ENCODE measurements around the gene FUBP1.

FUBP1 gene

GRCh38 chr1:77948841-77949424 is 29.9 kb downstream of the FUBP1 start:
- H3K9ac ChIP-seq: no peak overlapping the region
- H3K36me3 ChIP-seq: peaks cover 93 to 100% (median 97%) of the 10 kb centered on the region in 11 experiments
- TF ChIP-seq Cebpa-rat (IDR thresholded peaks at IDR 0.05): no peak
- H3K27me3 ChIP-seq: no peaks in the 10 kb centered on the region
- peaks cover 51 to 96% (median 81%) of the 10 kb centered on the region in 11 experiments for H4K20me1 ChIP-seq
- H3K4me3 ChIP-seq: no peak overlapping the region; a peak in 1 of 20 replicates
- H3K9me3 ChIP-seq (replicated peaks in 1 of 11): no peaks in the 10 kb centered on the region
- no peak overlapping the region for H3K27ac ChIP-seq
- H3K4me1 ChIP-seq: peaks cover 28 to 49% (median 40%) of the 10 kb centered on the region in 10 experiments
- peak overlapping the region in 4 of 11 experiments; percentile 6 to 65 (median 28); a peak in 7 of 22 replicates for H3K4me2 ChIP-seq

DNA sequence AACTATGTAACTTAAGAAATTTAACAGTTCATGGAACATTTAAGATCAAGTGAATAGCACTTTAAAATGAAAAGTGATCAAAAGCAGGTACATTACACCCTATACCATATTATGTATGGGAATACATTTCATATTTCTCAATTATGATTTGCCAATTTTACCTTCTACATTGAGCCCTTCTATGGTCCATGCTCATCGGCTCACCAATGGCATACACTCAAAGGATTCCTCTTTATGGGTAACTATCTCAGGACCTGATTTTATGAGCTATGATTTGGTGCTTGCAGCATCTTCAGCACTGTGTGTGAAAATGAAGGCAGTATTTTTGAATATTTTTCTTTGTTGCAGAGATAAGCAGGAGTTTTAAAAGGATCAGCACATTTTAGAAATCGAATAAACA is 33.5 kb downstream of the FUBP1 start:
- Histone ChIP-seq H3K4me2 (no peak overlapping the region), H3K9me3 (replicated peaks in 1 of 11) (no peaks in the 10 kb centered on the region), H3K27ac (no peak overlapping the region), H3K36me3 (peaks cover 85 to 100% (median 93%) of the 10 kb centered on the region in 11 experiments), H4K20me1 (peaks cover 22 to 75% (median 45%) of the 10 kb centered on the region in 11 experiments; a peak in 21 of 22 replicates), H3K9ac (no peak overlapping the region), H3K4me1 (peaks cover 4 to 20% (median 11%) of the 10 kb centered on the region in 10 experiments), H3K4me3 (no peak overlapping the region), H3K27me3 (no peaks in the 10 kb centered on the region)
- TF ChIP-seq Cebpa-rat (IDR thresholded peaks at IDR 0.05): no peak

DNA sequence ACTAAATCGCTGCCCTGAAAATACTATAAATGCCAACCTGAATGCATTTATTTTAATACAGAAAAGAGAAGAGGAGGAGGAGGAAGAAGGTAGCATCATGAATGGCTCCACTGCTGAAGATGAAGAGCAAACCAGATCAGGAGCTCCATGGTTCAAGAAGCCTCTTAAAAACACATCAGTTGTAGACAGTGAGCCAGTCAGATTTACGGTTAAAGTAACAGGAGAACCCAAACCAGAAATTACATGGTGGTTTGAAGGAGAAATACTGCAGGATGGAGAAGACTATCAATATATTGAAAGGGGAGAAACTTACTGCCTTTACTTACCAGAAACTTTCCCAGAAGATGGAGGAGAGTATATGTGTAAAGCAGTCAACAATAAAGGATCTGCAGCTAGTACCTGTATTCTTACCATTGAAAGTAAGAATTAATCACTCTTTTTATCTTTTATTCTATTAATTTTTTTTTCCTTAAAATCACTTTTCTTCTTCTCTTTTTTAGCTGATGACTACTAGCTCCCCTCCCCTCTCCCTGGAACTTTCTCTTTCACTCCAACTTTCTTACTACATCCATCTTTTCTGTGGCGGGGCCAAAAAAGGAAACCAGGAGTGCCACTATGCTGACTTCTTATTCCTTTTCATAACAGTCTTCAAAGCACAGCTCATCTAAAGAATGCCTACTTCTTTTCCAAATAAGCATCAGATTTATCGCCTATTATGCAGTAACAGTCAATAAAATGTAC is 36.3 kb downstream of the FUBP1 start:
- Histone ChIP-seq H3K9me3 (replicated peaks in 1 of 11) (no peaks in the 10 kb centered on the region), H3K36me3 (peaks cover 60 to 75% (median 65%) of the 10 kb centered on the region in 11 experiments), H4K20me1 (peaks cover 6 to 47% (median 19%) of the 10 kb centered on the region in 11 experiments; a peak in 17 of 22 replicates), H3K9ac (no peak overlapping the region), H3K4me1 (no peaks in the 10 kb centered on the region), H3K4me2 (no peak overlapping the region), H3K4me3 (no peak overlapping the region), H3K27me3 (no peaks in the 10 kb centered on the region), H3K27ac (no peak overlapping the region)
- TF ChIP-seq Cebpa-rat (IDR thresholded peaks at IDR 0.05): no peak

DNA sequence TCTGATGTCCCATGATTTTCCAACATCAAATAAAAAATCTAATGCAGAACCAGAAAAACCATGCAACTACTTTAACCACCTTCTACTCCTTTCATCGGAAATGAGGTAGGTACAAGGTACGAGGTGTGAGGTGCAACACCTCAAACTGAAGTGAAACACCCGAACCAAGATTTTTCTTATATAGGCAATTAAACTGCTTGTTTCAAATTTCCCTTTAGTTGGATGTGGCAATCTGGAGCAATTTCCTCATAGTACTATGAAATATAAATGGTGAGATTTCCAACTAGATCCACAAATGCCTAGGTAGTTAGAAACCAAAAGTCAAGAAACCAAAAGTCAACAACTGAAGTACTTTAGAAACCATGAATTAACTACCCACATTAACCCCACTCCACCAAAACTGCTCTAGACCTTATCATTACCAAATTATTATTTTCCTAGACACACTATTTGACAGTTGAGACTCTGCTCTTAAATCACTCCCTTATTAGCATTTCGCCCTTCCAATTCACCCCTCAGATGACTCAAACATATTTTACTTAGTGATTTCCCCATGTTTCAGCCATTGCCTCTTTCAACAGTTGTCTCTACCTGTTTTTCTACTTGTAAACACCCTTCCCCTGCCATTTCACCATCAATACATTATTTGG is 37.8 kb downstream of the FUBP1 start:
- no peak overlapping the region for H3K4me3 ChIP-seq
- H3K9ac ChIP-seq: no peak overlapping the region
- no peak overlapping the region for H3K27ac ChIP-seq
- H3K27me3 ChIP-seq: no peaks in the 10 kb centered on the region
- no peaks in the 10 kb centered on the region for H3K4me1 ChIP-seq
- H3K36me3 ChIP-seq: peaks cover 44 to 59% (median 50%) of the 10 kb centered on the region in 11 experiments; a peak in 21 of 22 replicates
- H3K9me3 ChIP-seq (replicated peaks in 1 of 11): no peaks in the 10 kb centered on the region
- TF ChIP-seq Cebpa-rat (IDR thresholded peaks at IDR 0.05): no peak
- H3K4me2 ChIP-seq: no peak overlapping the region
- H4K20me1 ChIP-seq: peaks cover 0 to 32% (median 6%) of the 10 kb centered on the region in 11 experiments; a peak in 7 of 22 replicates

GRCh38 chr1:77938651-77939050 is 40.2 kb downstream of the FUBP1 start:
- no peak overlapping the region for H3K4me2 ChIP-seq
- TF ChIP-seq Cebpa-rat (IDR thresholded peaks at IDR 0.05): no peak

DNA sequence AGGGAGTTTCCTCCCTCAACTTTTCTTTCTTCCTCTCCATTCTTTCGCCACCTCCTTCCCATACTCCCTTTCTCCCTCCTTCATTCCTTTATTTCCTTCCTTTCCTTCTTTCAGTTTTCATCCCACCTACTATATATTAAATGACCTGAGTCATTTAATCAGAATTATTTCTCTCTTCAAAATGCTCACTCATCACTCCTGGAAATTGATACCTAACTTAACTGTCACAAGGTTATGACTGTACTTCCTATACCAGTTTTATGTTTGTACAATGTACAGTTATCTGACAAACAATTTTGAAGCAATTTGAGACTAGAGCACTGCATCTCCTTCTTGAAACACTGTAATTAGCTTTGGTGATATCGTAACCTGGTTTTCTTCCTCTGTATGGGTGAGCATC is 49.1 kb downstream of the FUBP1 start:
- Histone ChIP-seq H4K20me1 (no peaks in the 10 kb centered on the region), H3K36me3 (no peaks in the 10 kb centered on the region), H3K4me1 (peaks cover 0 to 28% (median 6%) of the 10 kb centered on the region in 10 experiments; a peak in 13 of 20 replicates)

More at GRCh38 chr1:77938651-77939050, 40.2 kb downstream of the FUBP1 start:
- Histone ChIP-seq H4K20me1 (peaks cover 0 to 16% (median 0%) of the 10 kb centered on the region in 11 experiments; a peak in 4 of 22 replicates), H3K4me3 (no peak overlapping the region), H3K9me3 (replicated peaks in 1 of 11) (no peaks in the 10 kb centered on the region), H3K27me3 (no peaks in the 10 kb centered on the region), H3K36me3 (peaks cover 20 to 36% (median 30%) of the 10 kb centered on the region in 11 experiments; a peak in 21 of 22 replicates), H3K9ac (no peak overlapping the region), H3K27ac (no peak overlapping the region), H3K4me1 (no peaks in the 10 kb centered on the region)

DNA sequence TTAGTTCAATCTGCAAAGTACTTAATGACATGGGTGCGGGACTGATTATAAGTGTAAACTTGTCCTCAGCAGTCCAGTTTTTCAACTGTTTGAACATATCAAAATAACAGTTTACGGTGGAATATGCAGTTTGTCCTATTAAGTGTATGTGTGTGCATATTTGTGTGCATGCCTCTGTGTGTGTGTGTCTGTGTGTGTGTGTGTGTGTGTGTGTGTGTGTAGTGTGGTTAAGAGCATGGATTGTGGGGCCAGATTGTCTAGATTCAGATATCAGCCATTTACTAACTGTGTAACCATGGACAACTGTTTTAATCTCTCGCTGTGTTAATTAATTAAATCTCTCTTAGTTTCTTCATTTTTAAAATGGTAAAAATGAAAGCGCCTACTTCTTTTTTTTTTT is 51.5 kb downstream of the FUBP1 start:
- Histone ChIP-seq H3K36me3 (no peaks in the 10 kb centered on the region), H3K4me3 (peak overlapping the region in 8 of 10 experiments; percentile 49 to 64 (median 54); a peak in 16 of 20 replicates), H3K27ac (peak overlapping the region in 7 of 11 experiments; percentile 67 to 74 (median 70); a peak in 8 of 22 replicates), H3K9ac (peak overlapping the region in 6 of 11 experiments; percentile 49 to 77 (median 73); a peak in 11 of 22 replicates), H3K4me2 (peak overlapping the region; percentile 59 to 86 (median 70); a peak in 20 of 22 replicates), H4K20me1 (no peaks in the 10 kb centered on the region), H3K9me3 (replicated peaks in 1 of 11) (no peaks in the 10 kb centered on the region), H3K4me1 (peaks cover 0 to 28% (median 6%) of the 10 kb centered on the region in 10 experiments; a peak in 13 of 20 replicates), H3K27me3 (no peaks in the 10 kb centered on the region)
- TF ChIP-seq Cebpa-rat (IDR thresholded peaks at IDR 0.05): no peak

More for the DNA sequence above, 49.1 kb downstream of the FUBP1 start:
- H3K27ac ChIP-seq: no peak overlapping the region
- no peak overlapping the region for H3K9ac ChIP-seq
- no peaks in the 10 kb centered on the region for H3K9me3 ChIP-seq (replicated peaks in 1 of 11)
- H3K4me2 ChIP-seq: 0 out of 22 replicates have a peak overlapping the region, but pooled peaks of 1 of the 11 experiments have one; percentile 14
- no peak overlapping the region for H3K4me3 ChIP-seq
- no peaks in the 10 kb centered on the region for H3K27me3 ChIP-seq
- no peak for TF ChIP-seq Cebpa-rat (IDR thresholded peaks at IDR 0.05)

DNA sequence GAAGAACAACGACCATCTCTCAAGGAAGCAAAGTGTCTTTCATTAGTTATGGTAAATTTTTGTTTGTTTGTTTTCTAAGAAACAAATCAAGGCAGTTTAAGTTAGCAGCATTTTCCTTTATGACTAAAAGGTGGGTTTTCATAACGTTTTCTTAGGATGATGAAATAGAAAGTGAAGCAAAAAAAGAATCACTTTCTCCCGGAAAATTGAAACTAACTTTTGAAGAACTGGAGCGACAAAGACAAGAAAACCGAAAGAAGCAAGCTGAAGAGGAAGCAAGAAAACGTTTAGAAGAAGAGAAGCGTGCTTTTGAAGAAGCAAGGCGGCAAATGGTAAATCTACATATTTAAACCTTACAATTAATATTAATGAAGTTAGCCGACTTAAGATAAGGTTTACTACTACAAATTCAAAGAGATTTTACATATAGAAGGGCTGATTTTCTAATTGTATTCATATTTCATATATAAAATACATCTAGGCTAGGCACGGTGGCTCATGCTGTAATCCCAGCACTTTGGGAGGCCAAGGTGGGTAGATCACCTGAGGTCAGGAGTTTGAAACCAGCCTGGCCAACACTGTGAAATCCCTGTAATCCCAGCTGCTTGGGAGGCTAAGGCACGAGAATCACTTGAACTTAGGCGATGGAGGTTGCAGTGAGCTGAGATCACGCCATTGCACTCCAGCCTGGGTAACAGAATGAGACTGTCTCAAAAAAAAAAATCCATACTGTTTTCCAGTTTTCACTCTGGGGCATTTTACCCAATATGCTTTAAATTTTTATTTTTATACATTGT is 52.1 kb downstream of the FUBP1 start:
- Histone ChIP-seq H3K27ac (peak overlapping the region in 9 of 11 experiments; percentile 48 to 74 (median 70); a peak in 17 of 22 replicates), H3K27me3 (no peaks in the 10 kb centered on the region), H3K4me3 (peak overlapping the region; percentile 40 to 64 (median 52)), H3K4me1 (peaks cover 0 to 28% (median 6%) of the 10 kb centered on the region in 10 experiments; a peak in 13 of 20 replicates), H4K20me1 (no peaks in the 10 kb centered on the region), H3K9ac (peak overlapping the region; percentile 49 to 77 (median 67); a peak in 20 of 22 replicates), H3K9me3 (replicated peaks in 1 of 11) (no peaks in the 10 kb centered on the region), H3K36me3 (no peaks in the 10 kb centered on the region), H3K4me2 (peak overlapping the region; percentile 59 to 86 (median 70))
- TF ChIP-seq Cebpa-rat (IDR thresholded peaks at IDR 0.05): no peak
